ENCODE data around the gene ABCC6. TPM values are rescaled to one million over a fixed set of nuclear protein-coding genes. Genes with fewer than 3 reads are reported as not detected.

Gene ABCC6
- total and polyA plus RNA-seq, 2 of the 13 experiments (the other 11 are each of a cell fraction or from before 2014, with no cell fraction given), result 82.4 to 105 TPM

- TF ChIP-seq, protein P1, sequence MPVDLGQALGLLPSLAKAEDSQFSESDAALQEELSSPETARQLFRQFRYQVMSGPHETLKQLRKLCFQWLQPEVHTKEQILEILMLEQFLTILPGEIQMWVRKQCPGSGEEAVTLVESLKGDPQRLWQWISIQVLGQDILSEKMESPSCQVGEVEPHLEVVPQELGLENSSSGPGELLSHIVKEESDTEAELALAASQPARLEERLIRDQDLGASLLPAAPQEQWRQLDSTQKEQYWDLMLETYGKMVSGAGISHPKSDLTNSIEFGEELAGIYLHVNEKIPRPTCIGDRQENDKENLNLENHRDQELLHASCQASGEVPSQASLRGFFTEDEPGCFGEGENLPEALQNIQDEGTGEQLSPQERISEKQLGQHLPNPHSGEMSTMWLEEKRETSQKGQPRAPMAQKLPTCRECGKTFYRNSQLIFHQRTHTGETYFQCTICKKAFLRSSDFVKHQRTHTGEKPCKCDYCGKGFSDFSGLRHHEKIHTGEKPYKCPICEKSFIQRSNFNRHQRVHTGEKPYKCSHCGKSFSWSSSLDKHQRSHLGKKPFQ (CRISPR knock-in tag; IDR thresholded peaks at IDR 0.05; ENCODE audit: insufficient replicate concordance), result no peak
- TF ChIP-seq ADNP (CRISPR knock-in tag; IDR thresholded peaks at IDR 0.05) (no peak), ZNF790 (CRISPR knock-in tag; IDR thresholded peaks at IDR 0.05; ENCODE audit: borderline replicate concordance) (no peak), CENPBD1 (CRISPR knock-in tag; IDR thresholded peaks at IDR 0.05; ENCODE audit: borderline replicate concordance, low read depth) (no peak), NR2F1 (CRISPR knock-in tag; IDR thresholded peaks at IDR 0.05) (no peak), MXD4 (CRISPR knock-in tag; IDR thresholded peaks at IDR 0.05) (no peak), ZNF644 (CRISPR knock-in tag; IDR thresholded peaks at IDR 0.05; ENCODE audit: low read depth) (no peak), DR1 (CRISPR knock-in tag; IDR thresholded peaks at IDR 0.05) (no peak), SRSF1 (optimal IDR thresholded peaks at IDR 0.05; ENCODE audit: low read depth, low read length) (no peak), NAIF1 (CRISPR knock-in tag; IDR thresholded peaks at IDR 0.05; ENCODE audit: borderline replicate concordance) (no peak), XRCC5 (optimal IDR thresholded peaks at IDR 0.05; ENCODE audit: low read length) (no peak), ZNF468 (CRISPR knock-in tag; IDR thresholded peaks at IDR 0.05) (no peak), ZNF121 (CRISPR knock-in tag; IDR thresholded peaks at IDR 0.05) (no peak), E2F2 (CRISPR knock-in tag; IDR thresholded peaks at IDR 0.05; ENCODE audit: borderline replicate concordance) (no peak), TCF7 (IDR thresholded peaks at IDR 0.05; ENCODE audit: low read depth) (no peak), SIX1 (CRISPR knock-in tag; IDR thresholded peaks at IDR 0.05; ENCODE audit: borderline replicate concordance) (no peak), SP5 (CRISPR knock-in tag; IDR thresholded peaks at IDR 0.05; ENCODE audit: borderline replicate concordance, low read depth) (no peak), ARHGAP35 (CRISPR knock-in tag; IDR thresholded peaks at IDR 0.05; ENCODE audit: borderline replicate concordance) (no peak), GPN1 (CRISPR knock-in tag; IDR thresholded peaks at IDR 0.05; ENCODE audit: borderline replicate concordance) (no peak), ZNF670 (CRISPR knock-in tag; IDR thresholded peaks at IDR 0.05; ENCODE audit: borderline replicate concordance) (no peak), TBP (CRISPR knock-in tag; IDR thresholded peaks at IDR 0.05) (no peak), ZNF343 (CRISPR knock-in tag; IDR thresholded peaks at IDR 0.05) (no peak), KLF15 (CRISPR knock-in tag; IDR thresholded peaks at IDR 0.05; ENCODE audit: borderline replicate concordance) (no peak), MAF1 (CRISPR knock-in tag; IDR thresholded peaks at IDR 0.05; ENCODE audit: borderline replicate concordance) (no peak), ZNF24 (IDR thresholded peaks at IDR 0.05) (no peak), RELA (CRISPR knock-in tag; IDR thresholded peaks at IDR 0.05) (no peak), NCOA5 (CRISPR knock-in tag; IDR thresholded peaks at IDR 0.05) (no peak)
- TF ChIP-seq, protein P2, sequence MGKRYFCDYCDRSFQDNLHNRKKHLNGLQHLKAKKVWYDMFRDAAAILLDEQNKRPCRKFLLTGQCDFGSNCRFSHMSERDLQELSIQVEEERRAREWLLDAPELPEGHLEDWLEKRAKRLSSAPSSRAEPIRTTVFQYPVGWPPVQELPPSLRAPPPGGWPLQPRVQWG (CRISPR knock-in tag; IDR thresholded peaks at IDR 0.05; ENCODE audit: borderline replicate concordance, low read depth), result no peak
Measured at GRCh38 chr16:16146380-16147315, 76.6 kb downstream of the ABCC6 start (continued).

Data from HepG2 (cell line).